Keratinocyte (primary cell): ENCODE measurements around the gene LMCD1. TPM values are rescaled to one million over a fixed set of nuclear protein-coding genes. Genes with fewer than 3 reads are reported as not detected.

Experiments used
- DNase-seq: peaks from one replicate; pipeline ENCODE4 v3.0.0-alpha.2; 2011; ENCODE audit warnings: low read depth, missing footprints, low spot score
- FAIRE-seq: peaks from 2 replicates; lab custom pipeline; 2011; peaks lifted over from hg19 to GRCh38; lab: Jason Lieb, UNC
- H2AFZ ChIP-seq: 2 replicates; pipeline ENCODE4 v1.6.0; 2012; ENCODE audit warnings: low read length, control low read depth, inconsistent platforms; ENCODE audit not compliant: control insufficient read depth
- H3K27ac ChIP-seq: 2 replicates; pipeline ENCODE4 v1.5.1; 2011; ENCODE audit warnings: low read length; ENCODE audit not compliant: control insufficient read depth, insufficient read depth
- H3K27me3 ChIP-seq: 3 replicates; pipeline ENCODE4 v1.6.0; 2011; ENCODE audit warnings: low read length; ENCODE audit not compliant: control insufficient read depth, insufficient read depth; ENCODE audit errors: extremely low read depth
- H3K36me3 ChIP-seq, 2 experiments: 2 replicates in 1 of 2; 3 replicates in 1 of 2; pipeline ENCODE4 v1.5.1; 2011; ENCODE audit warnings: low read length in 2 of 2, mild to moderate bottlenecking in 1 of 2; ENCODE audit not compliant: control insufficient read depth in 2 of 2, insufficient read depth in 2 of 2; ENCODE audit errors: extremely low read depth in 1 of 2
- H3K4me1 ChIP-seq: 3 replicates; pipeline ENCODE4 v1.5.1; 2011; ENCODE audit warnings: low read length; ENCODE audit not compliant: control insufficient read depth, insufficient read depth; ENCODE audit errors: extremely low read depth
- H3K4me2 ChIP-seq: 3 replicates; pipeline ENCODE4 v1.6.0; 2011; ENCODE audit warnings: low read depth, low read length; ENCODE audit not compliant: control insufficient read depth, insufficient read depth; ENCODE audit errors: extremely low read depth
- H3K4me3 ChIP-seq, 3 experiments: fragments of 200-600 bp in 1 of 3; sonication (generic) in 1 of 3; 2 replicates in 2 of 3; 3 replicates in 1 of 3; pipeline ENCODE4 v1.5.1; 2011 to 2016; ENCODE audit warnings: low read length in 3 of 3, mild to moderate bottlenecking in 3 of 3, control low read depth in 2 of 3, inconsistent platforms in 1 of 3, low read depth in 1 of 3, mixed read lengths in 1 of 3, mixed run types in 1 of 3, moderate library complexity in 1 of 3; ENCODE audit not compliant: control insufficient read depth in 2 of 3, insufficient read depth in 2 of 3; ENCODE audit errors: extremely low read depth in 1 of 3
- H3K79me2 ChIP-seq: 2 replicates; pipeline ENCODE4 v1.6.0; 2012; ENCODE audit warnings: low read length; ENCODE audit not compliant: control insufficient read depth, insufficient read depth
- H3K9ac ChIP-seq: 3 replicates; pipeline ENCODE4 v1.6.0; 2011; ENCODE audit warnings: low read length; ENCODE audit not compliant: control insufficient read depth, insufficient read depth; ENCODE audit errors: extremely low read depth
- H3K9me1 ChIP-seq: 3 replicates; pipeline ENCODE4 v1.6.0; 2011; ENCODE audit warnings: low read length; ENCODE audit not compliant: control insufficient read depth, insufficient read depth; ENCODE audit errors: extremely low read depth
- H3K9me3 ChIP-seq: 2 replicates; pipeline ENCODE4 v1.5.1; 2012; ENCODE audit warnings: low read depth, low read length; ENCODE audit not compliant: control insufficient read depth
- H4K20me1 ChIP-seq: 3 replicates; pipeline ENCODE4 v1.6.0; 2011; ENCODE audit warnings: low read length; ENCODE audit not compliant: control insufficient read depth, insufficient read depth; ENCODE audit errors: extremely low read depth
- CTCF ChIP-seq, 3 experiments: IDR thresholded peaks in 1 of 3; conservative IDR thresholded peaks in 1 of 3; optimal IDR thresholded peaks in 1 of 3; 2 replicates in 2 of 3; 3 replicates in 1 of 3; pipeline versions ENCODE3 to v1.5.1; 2011; ENCODE audit warnings: low read length in 3 of 3, mild to moderate bottlenecking in 3 of 3, moderate library complexity in 2 of 3, control low read depth in 1 of 3, inconsistent platforms in 1 of 3; ENCODE audit not compliant: insufficient read depth in 2 of 3; ENCODE audit errors: extremely low read depth in 1 of 3
- EZH2 ChIP-seq: IDR thresholded peaks from one replicate; pipeline ENCODE4 v1.6.1; 2012; ENCODE audit warnings: inconsistent platforms, mild to moderate bottlenecking, low read length, moderate library complexity
- dilution Hi-C: fragments of 300-500 bp; cut with MboI; formaldehyde crosslinking; loops from one replicate; pipeline ENCODE4 v1.7.0; 2020; ENCODE audit warnings: low sequenced_read_pairs; ENCODE audit not compliant: extremely low pct_ligation_motif_present
- polyA plus RNA-seq, 5 experiments: library from polyadenylated mRNA; depleted of rRNA in 3 of 5; stranded (reverse) in 3 of 5; stranded (forward) in 1 of 5; unstranded in 1 of 5; fragments of >200 nt; gene quantifications; 1 replicate in 1 of 5; 2 replicates in 3 of 5; 3 replicates in 1 of 5; pipeline versions ENCODE4 v1.2.1 to v1.2.3, GENCODE V29; 2011 to 2012; ENCODE audit warnings: missing spikeins in 2 of 5, low read depth in 1 of 5, low replicate concordance in 1 of 5

LMCD1 gene
- polyA plus RNA-seq, 1 donor (not counting 4 experiments of a cell fraction or from before 2014, with no cell fraction given): 3.7 TPM

- Histone ChIP-seq H3K27me3 (peaks cover 3% of the 10 kb centered on the region), H3K9me1 (no peaks in the 10 kb centered on the region), H3K9me3 (no peaks in the 10 kb centered on the region), H3K79me2 (no peaks in the 10 kb centered on the region), H3K36me3 (no peaks in the 10 kb centered on the region), H3K27ac (no peak overlapping the region), H3K4me1 (peaks cover 5% of the 10 kb centered on the region), H3K9ac (peak overlapping the region; percentile 49), H2AFZ (peak overlapping the region; percentile 90), H3K4me3 (peak overlapping the region in 1 of 3 experiments; percentile 47), H3K4me2 (peak overlapping the region; percentile 83), H4K20me1 (no peaks in the 10 kb centered on the region)
- dilution Hi-C loops: no loop called here
- no peak for DNase-seq
- peak; percentile 86 to 97 (median 91) for TF ChIP-seq CTCF (optimal IDR thresholded peaks at IDR 0.05 in 1 of 3, IDR thresholded peaks at IDR 0.05 in 1 of 3, conservative IDR thresholded peaks at IDR 0.05 in 1 of 3; ENCODE audit: extremely low read depth in 1 of 3, insufficient read depth in 2 of 3, low read length in 3 of 3)
- no peak for TF ChIP-seq EZH2
- FAIRE-seq: peak; percentile 74
These were observed 121.5 kb downstream of the LMCD1 start for GRCh38 chr3:8622873-8623691.

- Histone ChIP-seq H3K36me3 (no peaks in the 10 kb centered on the region), H3K4me1 (peaks cover 5% of the 10 kb centered on the region), H4K20me1 (no peaks in the 10 kb centered on the region), H2AFZ (no peak overlapping the region), H3K4me2 (no peak overlapping the region), H3K9me1 (no peaks in the 10 kb centered on the region), H3K27ac (no peak overlapping the region), H3K4me3 (no peak overlapping the region), H3K79me2 (no peaks in the 10 kb centered on the region), H3K27me3 (peaks cover 3% of the 10 kb centered on the region), H3K9me3 (no peaks in the 10 kb centered on the region), H3K9ac (no peak overlapping the region)
- dilution Hi-C loops: no loop called here
- TF ChIP-seq EZH2 (no peak), CTCF (optimal IDR thresholded peaks at IDR 0.05 in 1 of 3, IDR thresholded peaks at IDR 0.05 in 1 of 3, conservative IDR thresholded peaks at IDR 0.05 in 1 of 3; ENCODE audit: extremely low read depth in 1 of 3, insufficient read depth in 2 of 3, low read length in 3 of 3) (no peak)
- DNase-seq: no peak
- FAIRE-seq: no peak
These were observed 122.1 kb downstream of the LMCD1 start for GRCh38 chr3:8623741-8624140.

Other genes with a start within 250 kb of the LMCD1 start
- 0.03 to 0.13 TPM (median 0.09 TPM) in 3 replicates for gene SSUH2, start 143.0 kb downstream of the LMCD1 start, polyA plus RNA-seq
- not detected in 3 replicates for gene CAV3, start 232.0 kb downstream of the LMCD1 start, polyA plus RNA-seq